ENCODE results near the gene SKA1.
A peak's percentile ranks its signal among the peaks of the same experiment; 100 is the strongest.

Gene SKA1

GRCh38 chr18:50374753-50375391 is at the start of gene SKA1:
Gene SKA1, plus strand, starts transcription at chr18:50375046. Its CDS starts 785 bp downstream, at chr18:50375831.
- peak; percentile 70 for FAIRE-seq
- DNase-seq (ENCODE audit: low spot score) = peak; percentile 80

GRCh38 chr18:50327983-50328382 is 46.9 kb upstream of the SKA1 start:
- FAIRE-seq = no peak

GRCh38 chr18:50330176-50330575 is 44.7 kb upstream of the SKA1 start:
- no peak for FAIRE-seq
- no peak for DNase-seq (ENCODE audit: low spot score)

More at GRCh38 chr18:50327983-50328382, 46.9 kb upstream of the SKA1 start:
- no peak for DNase-seq (ENCODE audit: low spot score)

GRCh38 chr18:50331691-50332090 is 43.2 kb upstream of the SKA1 start:
- FAIRE-seq (no peak), DNase-seq (ENCODE audit: low spot score) (no peak)

- FAIRE-seq = no peak
Measured at GRCh38 chr18:50334546-50335152, 40.2 kb upstream of the SKA1 start.

GRCh38 chr18:50338122-50338521 is 36.7 kb upstream of the SKA1 start:
- FAIRE-seq = no peak
- no peak for DNase-seq (ENCODE audit: low spot score)

More at GRCh38 chr18:50334546-50335152, 40.2 kb upstream of the SKA1 start:
- no peak for DNase-seq (ENCODE audit: low spot score)

GRCh38 chr18:50338715-50339114 is 36.1 kb upstream of the SKA1 start:
- DNase-seq (ENCODE audit: low spot score) (no peak), FAIRE-seq (no peak)

- FAIRE-seq (no peak), DNase-seq (ENCODE audit: low spot score) (no peak)
Measured at GRCh38 chr18:50340078-50340477, 34.8 kb upstream of the SKA1 start.

- FAIRE-seq (no peak), DNase-seq (ENCODE audit: low spot score) (no peak)
Measured at GRCh38 chr18:50341443-50341842, 33.4 kb upstream of the SKA1 start.

GRCh38 chr18:50350699-50351098 is 24.1 kb upstream of the SKA1 start:
- no peak for FAIRE-seq

GRCh38 chr18:50356036-50356945 is 18.6 kb upstream of the SKA1 start:
- FAIRE-seq = no peak
- no peak for DNase-seq (ENCODE audit: low spot score)

More at GRCh38 chr18:50350699-50351098, 24.1 kb upstream of the SKA1 start:
- DNase-seq (ENCODE audit: low spot score) = no peak

GRCh38 chr18:50358844-50359243 is 16.0 kb upstream of the SKA1 start:
- no peak for DNase-seq (ENCODE audit: low spot score)
- FAIRE-seq = no peak

- FAIRE-seq (no peak), DNase-seq (ENCODE audit: low spot score) (no peak)
Measured at GRCh38 chr18:50359806-50360205, 15.0 kb upstream of the SKA1 start.

- no peak for DNase-seq (ENCODE audit: low spot score)
- no peak for FAIRE-seq
Measured at GRCh38 chr18:50360611-50361010, 14.2 kb upstream of the SKA1 start.

- DNase-seq (ENCODE audit: low spot score) = no peak
- no peak for FAIRE-seq
Measured at GRCh38 chr18:50369672-50370071, 5.2 kb upstream of the SKA1 start.

GRCh38 chr18:50372743-50373142 is 2.1 kb upstream of the SKA1 start:
- FAIRE-seq (no peak), DNase-seq (ENCODE audit: low spot score) (no peak)

GRCh38 chr18:50373561-50374219 is 1.2 kb upstream of the SKA1 start:
- DNase-seq (ENCODE audit: low spot score) = no peak

GRCh38 chr18:50374220-50374752 is 560 bp upstream of the SKA1 start:
- no peak for FAIRE-seq
- no peak for DNase-seq (ENCODE audit: low spot score)

More at GRCh38 chr18:50373561-50374219, 1.2 kb upstream of the SKA1 start:
- FAIRE-seq = no peak

- no peak for FAIRE-seq
- DNase-seq (ENCODE audit: low spot score) = no peak
Measured at GRCh38 chr18:50377061-50377798, 2.4 kb downstream of the SKA1 start.

- FAIRE-seq = no peak
- DNase-seq (ENCODE audit: low spot score) = no peak
Measured at GRCh38 chr18:50388988-50389387, 14.1 kb downstream of the SKA1 start.

- DNase-seq (ENCODE audit: low spot score) (no peak), FAIRE-seq (no peak)
Measured at GRCh38 chr18:50393802-50394201, 19.0 kb downstream of the SKA1 start.

Measured in RCC 7860 (cell line).